Measurements from ENCODE around the gene NEURL1.

GRCh38 chr10:103571656-103571975, 78.1 kb downstream of the NEURL1 start:
- no peak for TF ChIP-seq POLR2A (IDR thresholded peaks at IDR 0.05; ENCODE audit: low read depth, low read length)
- no peak for TF ChIP-seq PAX5 (IDR thresholded peaks at IDR 0.05; ENCODE audit: insufficient read depth, low read length, severe bottlenecking)
- no peak for TF ChIP-seq SPI1 (IDR thresholded peaks at IDR 0.05; ENCODE audit: low read depth, low read length)
- TF ChIP-seq POLR2AphosphoS5 (IDR thresholded peaks at IDR 0.05; ENCODE audit: low read depth, low read length), result no peak
- no peak for TF ChIP-seq TAF1 (IDR thresholded peaks at IDR 0.05; ENCODE audit: low read depth, low read length)

Measured in GM12891 (cell line).